IMR-90 (cell line): ENCODE measurements around the gene COL28A1. TPM values are rescaled to one million over a fixed set of nuclear protein-coding genes. Genes with fewer than 3 reads are reported as not detected.

Source experiments
- ATAC-seq: fragments of 200-7000 bp; cut with Tn5 transposase; 2 replicates; pipeline ENCODE4 v1.9.1; 2020; ENCODE audit warnings: low read depth, mild to moderate bottlenecking, moderate library complexity
- BruUV-seq: library from RNA; stranded (reverse); fragments of 400-500 nt; replicated peaks from 2 replicates; lab custom pipeline; 2021; lab: Mats Ljungman, UMichigan
- CTCF ChIA-PET: fragments of 300-600 bp; formaldehyde crosslinking; extraction: SDS; loops from one replicate; lab custom pipeline; 2021; ENCODE audit warnings: antibody characterized with exemption; lab: Yijun Ruan, JAX
- POLR2A ChIA-PET: fragments of 300-600 bp; sonication (Branson Sonifier 250); formaldehyde crosslinking; loops from one replicate; lab custom pipeline; 2022; ENCODE audit warnings: antibody characterized with exemption; ENCODE audit not compliant: unreplicated experiment; lab: Charles Lee
- DNase-seq: peaks from one replicate; pipeline ENCODE4 v3.0.0; 2013
- H2AFZ ChIP-seq: replicated peaks from 2 replicates; pipeline ENCODE3; 2013; ENCODE audit warnings: low read length, mild to moderate bottlenecking; ENCODE audit not compliant: poor library complexity
- H2AK5ac ChIP-seq: 2 replicates; pipeline ENCODE4 v1.6.1; 2013; ENCODE audit warnings: low read depth, low read length, inconsistent platforms
- H2AK9ac ChIP-seq: replicated peaks from 2 replicates; pipeline ENCODE3; 2013; ENCODE audit warnings: mild to moderate bottlenecking, low read depth, low read length, moderate library complexity; ENCODE audit not compliant: poor library complexity
- H2BK120ac ChIP-seq: 2 replicates; pipeline ENCODE4 v1.6.1; 2013; ENCODE audit warnings: low read depth, low read length, inconsistent platforms
- H2BK15ac ChIP-seq: 3 replicates; pipeline ENCODE4 v1.6.1; 2013; ENCODE audit warnings: low read depth, low read length, inconsistent platforms
- H2BK20ac ChIP-seq: 2 replicates; pipeline ENCODE4 v1.6.1; 2013; ENCODE audit warnings: low read depth, mild to moderate bottlenecking, inconsistent platforms, low read length, moderate library complexity
- H2BK5ac ChIP-seq: 2 replicates; pipeline ENCODE4 v1.6.1; 2013; ENCODE audit warnings: mild to moderate bottlenecking, low read depth, low read length, inconsistent platforms; ENCODE audit not compliant: poor library complexity, severe bottlenecking
- H3K14ac ChIP-seq: replicated peaks from 2 replicates; pipeline ENCODE4 v1.6.1; 2013; ENCODE audit warnings: low read depth, low read length, inconsistent platforms
- H3K18ac ChIP-seq: 2 replicates; pipeline ENCODE4 v1.6.1; 2013; ENCODE audit warnings: low read depth, low read length, control low read depth
- H3K23ac ChIP-seq: 2 replicates; pipeline ENCODE4 v1.6.1; 2013; ENCODE audit warnings: low read depth, low read length, inconsistent platforms
- H3K27ac ChIP-seq: 2 replicates; pipeline ENCODE4 v1.5.1; 2013; ENCODE audit warnings: mild to moderate bottlenecking, control low read depth, low read length; ENCODE audit not compliant: insufficient read depth
- H3K27me3 ChIP-seq: 2 replicates; pipeline ENCODE4 v1.6.1; 2013; ENCODE audit warnings: low read length; ENCODE audit not compliant: control insufficient read depth, insufficient read depth
- H3K36me3 ChIP-seq: 2 replicates; pipeline ENCODE4 v1.6.1; 2013; ENCODE audit warnings: low read length, mixed read lengths; ENCODE audit not compliant: control insufficient read depth, insufficient read depth
- H3K4ac ChIP-seq: 2 replicates; pipeline ENCODE4 v1.6.1; 2013; ENCODE audit warnings: low read depth, low read length, inconsistent platforms
- H3K4me1 ChIP-seq: 2 replicates; pipeline ENCODE4 v1.6.1; 2013; ENCODE audit warnings: low read length, mixed read lengths; ENCODE audit not compliant: control insufficient read depth, insufficient read depth
- H3K4me2 ChIP-seq: 2 replicates; pipeline ENCODE4 v1.6.1; 2013; ENCODE audit warnings: low read depth, mild to moderate bottlenecking, control low read depth, low read length, moderate library complexity
- H3K4me3 ChIP-seq: 2 replicates; pipeline ENCODE4 v1.5.1; 2013; ENCODE audit warnings: low read depth, mild to moderate bottlenecking, control low read depth, low read length, moderate library complexity; ENCODE audit not compliant: insufficient read depth
- H3K56ac ChIP-seq: 2 replicates; pipeline ENCODE4 v1.6.1; 2013; ENCODE audit warnings: low read length, inconsistent platforms; ENCODE audit not compliant: insufficient read depth; ENCODE audit errors: extremely low read depth
- H3K79me1 ChIP-seq, 2 experiments: 2 replicates each; pipeline ENCODE4 v1.6.1; 2013; ENCODE audit warnings: low read length in 2 of 2, inconsistent platforms in 1 of 2, low read depth in 1 of 2
- H3K9ac ChIP-seq: 2 replicates; pipeline ENCODE4 v1.6.1; 2013; ENCODE audit warnings: low read depth, low read length, control low read depth
- H3K9me1 ChIP-seq: 2 replicates; pipeline ENCODE4 v1.6.1; 2013; ENCODE audit warnings: low read length, inconsistent platforms; ENCODE audit not compliant: insufficient read depth
- H3K9me3 ChIP-seq: 2 replicates; pipeline ENCODE4 v1.6.1; 2013; ENCODE audit warnings: low read length; ENCODE audit not compliant: control insufficient read depth, insufficient read depth
- H4K20me1 ChIP-seq: 2 replicates; pipeline ENCODE4 v1.6.1; 2013; ENCODE audit warnings: low read length, inconsistent platforms; ENCODE audit not compliant: insufficient read depth
- H4K5ac ChIP-seq: 2 replicates; pipeline ENCODE4 v1.6.1; 2013; ENCODE audit warnings: mild to moderate bottlenecking, low read depth, low read length, control low read depth
- H4K8ac ChIP-seq, 2 experiments: 2 replicates each; pipeline ENCODE4 v1.6.1; 2013; ENCODE audit warnings: low read depth in 2 of 2, low read length in 2 of 2, control low read depth in 1 of 2, inconsistent platforms in 1 of 2
- H4K91ac ChIP-seq: 2 replicates; pipeline ENCODE4 v1.6.1; 2013; ENCODE audit warnings: low read depth, low read length, inconsistent platforms; ENCODE audit not compliant: insufficient read depth
- BHLHE40 ChIP-seq: fragments of 150-350 bp; IDR thresholded peaks from 2 replicates; pipeline ENCODE4 v1.6.1; 2016; ENCODE audit warnings: mild to moderate bottlenecking, low read depth, low read length
- CEBPB ChIP-seq: IDR thresholded peaks from 2 replicates; pipeline ENCODE4 v1.6.1; 2012; ENCODE audit warnings: low read depth, low read length, improper control_type of control experiment
- CHD1 ChIP-seq: IDR thresholded peaks from 2 replicates; pipeline ENCODE4 v1.6.1; 2012; ENCODE audit warnings: low read depth, low read length, improper control_type of control experiment
- ELK1 ChIP-seq: fragments of 150-350 bp; IDR thresholded peaks from 2 replicates; pipeline ENCODE4 v1.6.1; 2016; ENCODE audit warnings: low read depth, mild to moderate bottlenecking, low read length, moderate library complexity, borderline replicate concordance
- FOS ChIP-seq: fragments of 150-350 bp; IDR thresholded peaks from 2 replicates; pipeline ENCODE4 v1.6.1; 2016; ENCODE audit warnings: low read depth, low read length
- MAFK ChIP-seq: IDR thresholded peaks from 2 replicates; pipeline ENCODE4 v1.6.1; 2012; ENCODE audit warnings: low read depth, low read length, improper control_type of control experiment
- MAZ ChIP-seq: IDR thresholded peaks from 2 replicates; pipeline ENCODE4 v1.6.1; 2012; ENCODE audit warnings: low read depth, mild to moderate bottlenecking, low read length, improper control_type of control experiment, moderate library complexity, borderline replicate concordance
- MXI1 ChIP-seq: IDR thresholded peaks from 2 replicates; pipeline ENCODE4 v1.6.1; 2012; ENCODE audit warnings: low read depth, mild to moderate bottlenecking, low read length, moderate library complexity, borderline replicate concordance
- RAD21 ChIP-seq: IDR thresholded peaks from 2 replicates; pipeline ENCODE4 v1.6.1; 2012; ENCODE audit warnings: low read length, improper control_type of control experiment
- SMC3 ChIP-seq: fragments of 150-350 bp; IDR thresholded peaks from 2 replicates; pipeline ENCODE4 v1.6.1; 2016; ENCODE audit warnings: low read depth, mild to moderate bottlenecking, antibody characterized with exemption, low read length, moderate library complexity
- WGBS, 2 experiments: methylation state at CpG; one replicate each; pipeline versions ENCODE4 v1.1.5 to v1.1.7; 2013; ENCODE audit warnings: missing lambda C conversion rate in 2 of 2; ENCODE audit not compliant: insufficient read length in 1 of 2; ENCODE audit errors: extremely low coverage in 2 of 2; 5-methylcytosine and 5-hydroxymethylcytosine counted together
- dilution Hi-C: fragments of 300-500 bp; cut with HindIII; formaldehyde crosslinking; loops from one replicate; pipeline ENCODE4 v1.14.3; 2018; ENCODE audit warnings: low sequenced_read_pairs; ENCODE audit not compliant: unreplicated experiment
- in situ Hi-C: fragments of 300-500 bp; cut with MboI; formaldehyde crosslinking; loops from 3 replicates; pipeline ENCODE4 v1.14.3; 2019; ENCODE audit warnings: low sequenced_read_pairs, inconsistent platforms, mixed read lengths
- intact Hi-C: fragments of 100-400 bp; cut with micrococcal nuclease; formaldehyde crosslinking; loops from 2 replicates; pipeline ENCODE4 v1.10.0; 2022
- polyA plus RNA-seq, 3 experiments: library from polyadenylated mRNA; depleted of rRNA; stranded (reverse); fragments of >200 nt; gene quantifications; 2 replicates each; pipeline ENCODE4 v1.2.3, GENCODE V29; 2012; ENCODE audit warnings: low replicate concordance in 1 of 3
- total RNA-seq: library from RNA; depleted of rRNA; stranded (reverse); fragments of >200 nt; gene quantifications from 2 replicates; pipeline ENCODE4 v1.2.3, GENCODE V29; 2012

COL28A1 gene
- total and polyA plus RNA-seq, 2 of the 4 experiments (the other 2 are of a cell fraction) = under 0.01 to 0.05 TPM

- Histone ChIP-seq H2AK9ac (no peak overlapping the region), H3K56ac (no peak overlapping the region), H3K18ac (no peak overlapping the region), H3K4me3 (no peak overlapping the region), H3K14ac (no peak overlapping the region), H2BK15ac (no peak overlapping the region), H3K27me3 (no peaks in the 10 kb centered on the region), H3K9me3 (no peaks in the 10 kb centered on the region), H3K4me2 (no peak overlapping the region), H4K8ac (no peak overlapping the region), H2BK120ac (no peak overlapping the region), H4K5ac (no peak overlapping the region), H3K4me1 (no peaks in the 10 kb centered on the region), H2BK20ac (no peak overlapping the region), H3K27ac (no peak overlapping the region), H2BK5ac (no peak overlapping the region), H3K9ac (no peak overlapping the region), H3K4ac (no peak overlapping the region), H4K20me1 (no peaks in the 10 kb centered on the region), H4K91ac (no peak overlapping the region), H3K23ac (no peak overlapping the region), H3K9me1 (no peaks in the 10 kb centered on the region), H3K79me1 (peaks cover 0 to 2% of the 10 kb centered on the region in 2 experiments; a peak in 1 of 4 replicates), H3K36me3 (0 out of 2 replicates have a peak, but pooled peaks cover 1% of the 10 kb centered on the region), H2AFZ (no peak overlapping the region), H2AK5ac (no peak overlapping the region)
- ChIA-PET POLR2A (no interaction called here), CTCF (no interaction called here)
- BruUV-seq = no TSS peak
- dilution Hi-C loops (no loop called here), in situ Hi-C loops (no loop called here), intact Hi-C loops (no loop called here)
- DNase-seq (no peak), ATAC-seq (no peak)
- no CpG with 5 or more reads among the region's 2 CpGs for WGBS, 2 experiments
- TF ChIP-seq MXI1 (no peak), MAFK (no peak), CEBPB (no peak), MAZ (no peak), FOS (no peak), ELK1 (no peak), BHLHE40 (no peak), SMC3 (no peak), CHD1 (no peak), RAD21 (no peak)
Measured at GRCh38 chr7:7583731-7584130, 48.1 kb upstream of the COL28A1 start.
